Panc1 (cell line): Measurements from ENCODE around the gene CAMK4. TPM values are rescaled to one million over a fixed set of nuclear protein-coding genes. Genes with fewer than 3 reads are reported as not detected.

Experiments used
- ATAC-seq: fragments of 200-7000 bp; cut with Tn5 transposase; 2 replicates; pipeline ENCODE4 v1.9.1; 2020; ENCODE audit warnings: mild to moderate bottlenecking, moderate library complexity
- BruUV-seq: library from RNA; stranded (reverse); fragments of 400-500 nt; replicated peaks from 2 replicates; lab custom pipeline; 2021; lab: Mats Ljungman, UMichigan
- CTCF ChIA-PET: fragments of 300-600 bp; sonication (Branson Sonifier 250); formaldehyde crosslinking; loops from one replicate; lab custom pipeline; 2022; ENCODE audit warnings: antibody characterized with exemption; lab: Charles Lee
- POLR2A ChIA-PET: fragments of 300-600 bp; sonication (Branson Sonifier 250); formaldehyde crosslinking; loops from one replicate; lab custom pipeline; 2022; ENCODE audit warnings: antibody characterized with exemption; lab: Charles Lee
- DNase-seq: peaks from one replicate; pipeline ENCODE4 v3.0.0-alpha.2; 2010; ENCODE audit warnings: low read depth, low spot score
- H3K27ac ChIP-seq: 2 replicates; pipeline ENCODE4 v1.5.1; 2011; ENCODE audit warnings: mild to moderate bottlenecking, low read length, inconsistent platforms
- H3K27me3 ChIP-seq: fragments of 200-500 bp; sonication (Bioruptor generic); 2 replicates; pipeline ENCODE4 v1.6.0; 2014; ENCODE audit warnings: low read length, inconsistent platforms; ENCODE audit not compliant: control insufficient read depth, insufficient read depth
- H3K36me3 ChIP-seq: fragments of 200-500 bp; sonication (Bioruptor generic); 2 replicates; pipeline ENCODE4 v1.5.1; 2014; ENCODE audit warnings: inconsistent platforms, mild to moderate bottlenecking, low read length, moderate library complexity; ENCODE audit not compliant: control insufficient read depth, insufficient read depth
- H3K4me1 ChIP-seq: 2 replicates; pipeline ENCODE4 v1.5.1; 2011; ENCODE audit warnings: inconsistent platforms, mild to moderate bottlenecking, low read length, moderate library complexity; ENCODE audit not compliant: control insufficient read depth, insufficient read depth
- H3K4me3 ChIP-seq, 2 experiments: 2 replicates each; pipeline ENCODE4 v1.5.1; 2011 to 2012; ENCODE audit warnings: low read depth in 2 of 2, low read length in 2 of 2, mild to moderate bottlenecking in 2 of 2, inconsistent platforms in 1 of 2, moderate library complexity in 1 of 2
- H3K9me3 ChIP-seq: fragments of 200-500 bp; sonication (Bioruptor generic); 2 replicates; pipeline ENCODE4 v1.5.1; 2014; ENCODE audit warnings: low read depth, mild to moderate bottlenecking, inconsistent platforms, low read length, moderate library complexity; ENCODE audit not compliant: control insufficient read depth, insufficient read depth
- POLR2AphosphoS5 ChIP-seq: IDR thresholded peaks from 2 replicates; pipeline ENCODE4 v1.6.1; 2012; ENCODE audit warnings: mild to moderate bottlenecking, low read depth, low read length, moderate library complexity
- SIN3A ChIP-seq: IDR thresholded peaks from 2 replicates; pipeline ENCODE4 v1.6.1; 2012; ENCODE audit warnings: low read depth, mild to moderate bottlenecking, low read length, moderate library complexity, borderline replicate concordance; ENCODE audit not compliant: insufficient read depth
- TCF7L2 ChIP-seq: IDR thresholded peaks from 2 replicates; pipeline ENCODE4 v1.6.1; 2011; ENCODE audit warnings: mild to moderate bottlenecking, low read depth, low read length, inconsistent platforms
- in situ Hi-C: cut with HindIII; loops from 2 replicates; pipeline ENCODE4 v1.10.0; 2016; ENCODE audit warnings: low sequenced_read_pairs, low pct_unique_long_range_greater_than_20kb
- intact Hi-C: fragments of 100-400 bp; cut with micrococcal nuclease; formaldehyde crosslinking; loops from one replicate; pipeline ENCODE4 v1.10.0; 2022; ENCODE audit not compliant: unreplicated experiment
- total RNA-seq: library from RNA; stranded (reverse); gene quantifications from one replicate; pipeline ENCODE4 v1.2.1, GENCODE V29; 2021; ENCODE audit not compliant: unreplicated experiment
- TF ChIP-seq, protein P1 (sequence below): fragments of 450-650 bp; IDR thresholded peaks from 2 replicates; pipeline ENCODE4 v1.5.1; 2017; ENCODE audit warnings: mild to moderate bottlenecking
- TF ChIP-seq, protein P2 (sequence below), 2 experiments: IDR thresholded peaks; 2 replicates each; pipeline ENCODE4 v1.6.1; 2011 to 2012; ENCODE audit warnings: low read depth in 2 of 2, control low read depth in 1 of 2, low read length in 1 of 2, mild to moderate bottlenecking in 1 of 2, moderate library complexity in 1 of 2; ENCODE audit not compliant: insufficient read depth in 1 of 2

Gene CAMK4
- total RNA-seq, 1 experiment from 2014 or later: 0.39 TPM

DNA sequence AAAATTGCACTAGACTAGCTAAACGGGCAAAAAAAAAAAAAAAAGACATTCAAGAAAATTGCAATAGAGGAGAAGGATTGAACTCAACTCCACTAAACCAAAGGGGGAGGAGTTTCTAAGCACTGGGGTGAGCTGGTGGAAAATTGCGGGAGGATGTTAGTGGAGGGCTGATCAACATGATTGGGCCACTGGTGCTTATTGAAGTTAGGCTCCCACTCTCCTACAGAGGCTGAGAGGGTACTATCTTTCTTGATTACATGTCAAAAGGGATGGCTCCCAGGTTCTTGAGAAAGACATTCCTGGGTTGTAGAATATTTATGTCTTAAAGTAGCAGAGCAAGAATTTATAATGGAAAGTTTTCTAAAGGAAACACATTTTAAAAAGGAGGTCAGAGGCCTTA, 38.0 kb downstream of the CAMK4 start:
- in situ Hi-C loops: no loop called here
- Histone ChIP-seq H3K27ac (no peak overlapping the region), H3K4me1 (no peaks in the 10 kb centered on the region), H3K9me3 (no peaks in the 10 kb centered on the region), H3K27me3 (no peaks in the 10 kb centered on the region), H3K36me3 (no peaks in the 10 kb centered on the region), H3K4me3 (no peak overlapping the region)
- ChIA-PET CTCF (interaction anchor here (0.7 kb wide), 1 partner anchor 26 kb away, joined by 3 read pairs; no protein-coding TSS in a partner anchor), POLR2A (no interaction called here)
- no peak for DNase-seq
- no peak for ATAC-seq
- intact Hi-C loops: no loop called here
- no peak for TF ChIP-seq SIN3A
- TF ChIP-seq, protein P1, sequence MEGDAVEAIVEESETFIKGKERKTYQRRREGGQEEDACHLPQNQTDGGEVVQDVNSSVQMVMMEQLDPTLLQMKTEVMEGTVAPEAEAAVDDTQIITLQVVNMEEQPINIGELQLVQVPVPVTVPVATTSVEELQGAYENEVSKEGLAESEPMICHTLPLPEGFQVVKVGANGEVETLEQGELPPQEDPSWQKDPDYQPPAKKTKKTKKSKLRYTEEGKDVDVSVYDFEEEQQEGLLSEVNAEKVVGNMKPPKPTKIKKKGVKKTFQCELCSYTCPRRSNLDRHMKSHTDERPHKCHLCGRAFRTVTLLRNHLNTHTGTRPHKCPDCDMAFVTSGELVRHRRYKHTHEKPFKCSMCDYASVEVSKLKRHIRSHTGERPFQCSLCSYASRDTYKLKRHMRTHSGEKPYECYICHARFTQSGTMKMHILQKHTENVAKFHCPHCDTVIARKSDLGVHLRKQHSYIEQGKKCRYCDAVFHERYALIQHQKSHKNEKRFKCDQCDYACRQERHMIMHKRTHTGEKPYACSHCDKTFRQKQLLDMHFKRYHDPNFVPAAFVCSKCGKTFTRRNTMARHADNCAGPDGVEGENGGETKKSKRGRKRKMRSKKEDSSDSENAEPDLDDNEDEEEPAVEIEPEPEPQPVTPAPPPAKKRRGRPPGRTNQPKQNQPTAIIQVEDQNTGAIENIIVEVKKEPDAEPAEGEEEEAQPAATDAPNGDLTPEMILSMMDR: no peak
- TF ChIP-seq, protein P2, sequence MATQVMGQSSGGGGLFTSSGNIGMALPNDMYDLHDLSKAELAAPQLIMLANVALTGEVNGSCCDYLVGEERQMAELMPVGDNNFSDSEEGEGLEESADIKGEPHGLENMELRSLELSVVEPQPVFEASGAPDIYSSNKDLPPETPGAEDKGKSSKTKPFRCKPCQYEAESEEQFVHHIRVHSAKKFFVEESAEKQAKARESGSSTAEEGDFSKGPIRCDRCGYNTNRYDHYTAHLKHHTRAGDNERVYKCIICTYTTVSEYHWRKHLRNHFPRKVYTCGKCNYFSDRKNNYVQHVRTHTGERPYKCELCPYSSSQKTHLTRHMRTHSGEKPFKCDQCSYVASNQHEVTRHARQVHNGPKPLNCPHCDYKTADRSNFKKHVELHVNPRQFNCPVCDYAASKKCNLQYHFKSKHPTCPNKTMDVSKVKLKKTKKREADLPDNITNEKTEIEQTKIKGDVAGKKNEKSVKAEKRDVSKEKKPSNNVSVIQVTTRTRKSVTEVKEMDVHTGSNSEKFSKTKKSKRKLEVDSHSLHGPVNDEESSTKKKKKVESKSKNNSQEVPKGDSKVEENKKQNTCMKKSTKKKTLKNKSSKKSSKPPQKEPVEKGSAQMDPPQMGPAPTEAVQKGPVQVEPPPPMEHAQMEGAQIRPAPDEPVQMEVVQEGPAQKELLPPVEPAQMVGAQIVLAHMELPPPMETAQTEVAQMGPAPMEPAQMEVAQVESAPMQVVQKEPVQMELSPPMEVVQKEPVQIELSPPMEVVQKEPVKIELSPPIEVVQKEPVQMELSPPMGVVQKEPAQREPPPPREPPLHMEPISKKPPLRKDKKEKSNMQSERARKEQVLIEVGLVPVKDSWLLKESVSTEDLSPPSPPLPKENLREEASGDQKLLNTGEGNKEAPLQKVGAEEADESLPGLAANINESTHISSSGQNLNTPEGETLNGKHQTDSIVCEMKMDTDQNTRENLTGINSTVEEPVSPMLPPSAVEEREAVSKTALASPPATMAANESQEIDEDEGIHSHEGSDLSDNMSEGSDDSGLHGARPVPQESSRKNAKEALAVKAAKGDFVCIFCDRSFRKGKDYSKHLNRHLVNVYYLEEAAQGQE (IDR thresholded peaks at IDR 0.05; ENCODE audit: insufficient read depth in 1 of 2, low read depth in 2 of 2, low read length in 1 of 2): no peak
- no peak for TF ChIP-seq TCF7L2
- no peak for TF ChIP-seq POLR2AphosphoS5
- BruUV-seq: no TSS peak

DNA sequence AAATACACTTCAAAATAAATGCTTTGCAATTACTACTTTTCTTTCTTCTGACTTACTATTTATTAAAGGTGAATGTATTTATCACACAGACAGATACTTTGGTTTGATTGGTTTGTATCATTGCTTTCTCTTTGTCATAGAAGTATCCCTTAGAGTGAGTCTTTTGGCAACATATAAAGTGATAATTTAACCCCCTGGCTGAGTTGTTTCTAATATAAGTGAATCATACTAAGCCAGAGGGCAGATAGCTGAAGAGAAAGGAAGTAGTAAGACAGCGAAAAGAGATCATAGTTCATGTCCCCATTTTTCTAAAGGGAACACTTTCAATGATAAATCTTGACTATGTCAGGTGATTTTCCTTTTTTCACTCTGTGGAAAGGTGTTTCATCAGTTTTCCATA, 38.6 kb downstream of the CAMK4 start:
- ChIA-PET POLR2A (no interaction called here), CTCF (no interaction called here)
- Histone ChIP-seq H3K9me3 (no peaks in the 10 kb centered on the region), H3K36me3 (no peaks in the 10 kb centered on the region), H3K4me3 (no peak overlapping the region), H3K27me3 (no peaks in the 10 kb centered on the region), H3K4me1 (no peaks in the 10 kb centered on the region), H3K27ac (no peak overlapping the region)
- intact Hi-C loops: no loop called here
- DNase-seq (no peak), ATAC-seq (no peak)
- BruUV-seq: no TSS peak
- in situ Hi-C loops: no loop called here
- no peak for TF ChIP-seq TCF7L2

DNA sequence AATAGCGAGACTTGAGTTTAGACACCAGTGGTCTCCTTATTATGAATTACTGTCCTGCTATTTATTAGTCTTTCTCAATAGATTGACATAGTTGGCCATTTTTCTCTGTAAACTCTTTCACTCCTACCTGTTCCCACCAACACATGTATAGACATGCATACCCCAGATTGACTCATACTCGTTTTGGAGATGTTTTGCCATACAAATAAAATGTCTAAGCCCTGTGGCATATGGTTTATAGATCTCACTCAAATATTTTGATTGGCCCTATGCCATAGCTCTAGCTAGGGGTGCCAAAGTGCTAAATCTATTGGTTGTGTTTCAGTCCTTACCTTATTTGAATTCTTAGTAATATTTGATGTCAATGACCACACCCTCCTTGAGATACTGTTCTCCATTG, 42.3 kb downstream of the CAMK4 start:
- DNase-seq: no peak
- CTCF ChIA-PET: no interaction called here

More for the DNA sequence above, 42.3 kb downstream of the CAMK4 start:
- Histone ChIP-seq H3K27ac (no peak overlapping the region), H3K9me3 (no peaks in the 10 kb centered on the region), H3K4me1 (no peaks in the 10 kb centered on the region), H3K27me3 (no peaks in the 10 kb centered on the region), H3K36me3 (no peaks in the 10 kb centered on the region), H3K4me3 (no peak overlapping the region)
- in situ Hi-C loops (no loop called here), intact Hi-C loops (no loop called here)
- BruUV-seq: no TSS peak
- TF ChIP-seq, protein P2 (IDR thresholded peaks at IDR 0.05; ENCODE audit: insufficient read depth in 1 of 2, low read depth in 2 of 2, low read length in 1 of 2): no peak
- TF ChIP-seq, protein P1: no peak
- TF ChIP-seq TCF7L2 (no peak), POLR2AphosphoS5 (no peak), SIN3A (no peak)
- POLR2A ChIA-PET: no interaction called here
- no peak for ATAC-seq
